ENCODE results near the gene ZEB2.

ZEB2 gene

DNA sequence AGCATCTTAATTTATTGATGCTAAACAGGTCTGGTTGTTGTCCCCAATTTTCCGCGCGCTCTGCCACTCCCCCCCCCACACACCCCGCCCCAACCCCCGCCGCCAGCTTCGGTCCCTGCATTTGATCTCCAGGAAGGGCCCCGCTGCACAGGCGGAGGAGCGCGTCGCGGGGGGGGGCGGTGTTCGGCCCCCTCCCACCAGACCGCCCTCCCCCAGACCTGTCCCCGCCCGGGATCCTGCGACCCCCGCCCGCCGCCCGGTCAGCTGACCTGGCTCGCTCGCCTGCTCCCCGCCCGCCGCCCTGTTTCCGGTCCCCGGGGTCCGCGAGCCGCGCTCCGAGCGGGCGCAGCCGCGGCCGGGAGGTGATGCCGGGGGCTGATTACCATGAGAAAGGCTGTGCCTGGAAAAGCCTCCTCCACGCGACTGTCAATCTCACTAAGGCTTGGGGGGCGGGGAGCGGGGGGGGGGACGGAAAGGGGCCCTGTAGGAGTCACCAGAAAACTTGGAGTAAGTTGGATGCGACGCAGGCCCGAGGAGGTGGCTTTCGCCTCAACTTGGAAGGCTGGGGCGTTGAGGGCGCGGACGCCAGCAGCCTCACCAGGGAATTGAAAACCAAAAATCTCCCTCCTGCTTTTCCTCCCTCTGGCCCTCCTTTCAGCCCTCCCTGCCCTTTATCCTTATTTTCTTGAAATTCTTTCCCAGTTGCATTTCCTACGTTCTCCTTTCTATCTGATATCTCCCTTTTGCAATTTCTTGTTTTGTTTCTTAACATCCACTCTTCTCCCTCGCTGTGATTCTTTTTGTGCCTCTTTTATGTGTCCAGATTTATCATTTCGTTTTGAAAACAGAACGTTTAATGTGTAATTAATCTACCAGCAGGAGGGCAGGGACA is 4.4 kb upstream of the ZEB2 start:
- Histone ChIP-seq H3K36me3 (ENCODE audit: control insufficient read depth, insufficient read depth, low read length) (no peaks in the 10 kb centered on the region), H3K4me3 (ENCODE audit: low read length) (no peak overlapping the region), H3K27me3 (ENCODE audit: control insufficient read depth, insufficient read depth, low read length) (peaks cover 26% of the 10 kb centered on the region), H3K9ac (ENCODE audit: low read length) (peak overlapping the region; percentile 61), H3K4me1 (ENCODE audit: control insufficient read depth, insufficient read depth, low read length) (no peaks in the 10 kb centered on the region), H3K9me3 (ENCODE audit: control insufficient read depth, low read length) (no peaks in the 10 kb centered on the region)

DNA sequence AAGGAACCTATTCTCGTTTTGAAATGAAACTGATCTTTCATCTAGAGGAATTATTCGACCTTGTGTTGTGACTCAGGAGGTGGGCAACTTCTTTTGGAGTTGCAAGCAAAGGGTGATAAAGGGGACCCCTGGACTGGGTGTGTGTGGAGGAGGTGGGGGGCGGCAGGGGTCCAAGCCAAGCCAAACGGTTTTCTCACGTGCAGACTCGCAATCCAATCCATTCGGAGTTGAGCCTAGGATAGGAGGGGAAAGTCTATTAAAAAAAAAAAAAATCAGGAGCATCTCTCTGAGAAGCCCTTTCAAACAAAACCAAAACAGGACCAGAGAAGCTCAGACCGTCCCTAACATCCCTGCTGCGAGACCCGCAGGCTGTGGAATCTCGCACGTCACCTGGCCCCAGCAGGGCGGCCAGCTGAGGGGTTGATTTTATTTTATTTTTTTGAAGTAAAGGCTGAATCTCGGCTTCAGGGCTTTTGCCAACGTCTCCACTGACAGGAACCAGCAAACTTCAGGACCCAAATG is 3.7 kb upstream of the ZEB2 start:
- Histone ChIP-seq H3K36me3 (ENCODE audit: control insufficient read depth, insufficient read depth, low read length) (no peaks in the 10 kb centered on the region), H3K4me1 (ENCODE audit: control insufficient read depth, insufficient read depth, low read length) (no peaks in the 10 kb centered on the region), H3K4me3 (ENCODE audit: low read length) (peak overlapping the region; percentile 25), H3K9ac (ENCODE audit: low read length) (peak overlapping the region; percentile 61), H3K9me3 (ENCODE audit: control insufficient read depth, low read length) (no peaks in the 10 kb centered on the region), H3K27me3 (ENCODE audit: control insufficient read depth, insufficient read depth, low read length) (peaks cover 32% of the 10 kb centered on the region)

DNA sequence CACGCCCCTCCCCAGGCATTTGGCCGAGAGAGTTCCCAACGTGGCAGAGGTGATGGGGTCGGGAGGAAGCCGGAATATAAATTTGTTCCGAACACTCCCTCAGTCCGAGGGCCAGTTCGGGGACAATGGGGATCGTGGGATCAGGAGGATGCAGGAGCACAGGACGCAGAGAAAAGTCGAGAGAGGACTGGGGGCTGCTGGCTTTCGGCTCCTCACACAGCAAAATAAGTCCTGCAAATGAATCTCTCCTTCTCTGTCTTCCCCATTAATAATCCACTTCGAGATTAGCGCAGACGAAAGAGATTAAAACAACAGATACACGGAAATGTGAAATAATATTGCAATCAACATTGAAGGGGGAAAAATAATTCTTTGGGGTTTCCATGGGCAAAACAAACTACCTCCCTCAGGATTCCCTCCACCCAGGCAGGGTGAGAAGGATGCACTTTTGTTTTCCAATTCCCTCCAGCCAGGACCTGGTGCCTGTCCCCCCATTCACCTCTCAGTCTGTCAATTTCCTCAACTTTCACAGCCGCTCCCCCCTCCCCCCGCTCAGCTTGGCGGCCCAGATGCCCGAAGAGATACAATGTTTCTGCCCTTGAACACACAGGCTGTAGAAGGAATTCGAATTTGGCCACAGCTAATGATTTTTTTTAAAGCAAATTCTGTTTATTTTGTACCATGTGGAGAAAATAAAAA is 3.1 kb upstream of the ZEB2 start:
- Histone ChIP-seq H3K4me1 (ENCODE audit: control insufficient read depth, insufficient read depth, low read length) (no peaks in the 10 kb centered on the region), H3K9ac (ENCODE audit: low read length) (peak overlapping the region; percentile 61)

DNA sequence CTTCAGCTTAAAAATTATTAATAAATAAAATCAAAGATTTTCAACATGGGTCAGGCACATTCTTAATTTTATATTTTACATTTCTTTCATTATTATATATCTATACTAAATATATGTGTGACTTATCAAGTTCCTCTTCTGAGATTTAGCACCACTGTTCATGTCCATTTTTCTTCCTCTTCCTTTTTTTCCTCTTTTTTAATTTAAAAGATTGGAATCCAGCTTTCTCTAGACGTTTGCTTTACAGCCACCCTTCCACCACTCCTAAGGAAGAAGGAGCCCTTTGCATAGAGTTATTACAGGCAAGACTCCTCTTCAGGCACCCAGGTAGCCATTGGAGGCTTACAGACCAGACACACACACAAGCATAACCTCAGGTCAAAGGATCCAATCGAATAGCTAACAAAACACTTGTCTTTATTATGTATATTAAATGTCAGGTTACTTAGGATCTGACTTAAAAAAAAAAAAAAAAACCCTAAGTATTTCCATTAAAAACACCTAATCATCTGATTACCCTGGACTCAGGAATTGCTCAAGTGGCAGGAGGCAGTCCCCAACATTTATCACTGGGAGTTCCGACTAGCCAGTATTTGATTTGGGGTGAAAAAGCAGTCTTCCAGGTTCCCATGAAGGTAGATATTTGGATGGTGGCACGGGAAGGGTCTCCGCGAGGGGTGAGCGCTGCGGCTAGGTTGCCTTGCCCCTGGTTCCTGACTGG is 2.4 kb upstream of the ZEB2 start:
- peaks cover 45% of the 10 kb centered on the region for H3K27me3 ChIP-seq (ENCODE audit: control insufficient read depth, insufficient read depth, low read length)
- peak overlapping the region; percentile 37 for H3K9ac ChIP-seq (ENCODE audit: low read length)
- no peaks in the 10 kb centered on the region for H3K9me3 ChIP-seq (ENCODE audit: control insufficient read depth, low read length)
- no peaks in the 10 kb centered on the region for H3K36me3 ChIP-seq (ENCODE audit: control insufficient read depth, insufficient read depth, low read length)
- H3K4me3 ChIP-seq (ENCODE audit: low read length): no peak overlapping the region
- no peaks in the 10 kb centered on the region for H3K4me1 ChIP-seq (ENCODE audit: control insufficient read depth, insufficient read depth, low read length)

More for the DNA sequence above, 3.1 kb upstream of the ZEB2 start:
- Histone ChIP-seq H3K27me3 (ENCODE audit: control insufficient read depth, insufficient read depth, low read length) (peaks cover 38% of the 10 kb centered on the region), H3K4me3 (ENCODE audit: low read length) (no peak overlapping the region), H3K9me3 (ENCODE audit: control insufficient read depth, low read length) (no peaks in the 10 kb centered on the region), H3K36me3 (ENCODE audit: control insufficient read depth, insufficient read depth, low read length) (no peaks in the 10 kb centered on the region)

DNA sequence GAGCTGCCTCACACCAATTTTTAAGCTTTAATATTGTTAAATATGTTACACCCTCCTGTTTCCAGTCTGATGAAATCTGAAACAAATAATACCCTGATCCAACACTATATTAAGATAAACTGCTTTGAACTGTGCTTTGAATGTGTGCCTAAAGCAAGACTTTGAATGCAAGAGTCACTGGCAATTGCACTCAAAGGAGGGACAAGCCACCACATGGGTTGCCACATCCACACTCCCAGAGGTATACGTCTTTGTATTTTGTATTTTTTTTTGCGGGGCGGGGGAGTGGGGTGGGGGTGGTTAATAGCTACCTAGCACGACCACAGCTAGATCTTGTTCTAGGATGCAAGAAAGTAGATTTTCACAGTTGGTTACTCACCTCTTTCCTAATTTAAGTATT is 1.8 kb upstream of the ZEB2 start:
- Histone ChIP-seq H3K9me3 (ENCODE audit: control insufficient read depth, low read length) (no peaks in the 10 kb centered on the region), H3K9ac (ENCODE audit: low read length) (peak overlapping the region; percentile 31), H3K4me1 (ENCODE audit: control insufficient read depth, insufficient read depth, low read length) (no peaks in the 10 kb centered on the region), H3K4me3 (ENCODE audit: low read length) (no peak overlapping the region), H3K27me3 (ENCODE audit: control insufficient read depth, insufficient read depth, low read length) (peaks cover 45% of the 10 kb centered on the region), H3K36me3 (ENCODE audit: control insufficient read depth, insufficient read depth, low read length) (no peaks in the 10 kb centered on the region)

DNA sequence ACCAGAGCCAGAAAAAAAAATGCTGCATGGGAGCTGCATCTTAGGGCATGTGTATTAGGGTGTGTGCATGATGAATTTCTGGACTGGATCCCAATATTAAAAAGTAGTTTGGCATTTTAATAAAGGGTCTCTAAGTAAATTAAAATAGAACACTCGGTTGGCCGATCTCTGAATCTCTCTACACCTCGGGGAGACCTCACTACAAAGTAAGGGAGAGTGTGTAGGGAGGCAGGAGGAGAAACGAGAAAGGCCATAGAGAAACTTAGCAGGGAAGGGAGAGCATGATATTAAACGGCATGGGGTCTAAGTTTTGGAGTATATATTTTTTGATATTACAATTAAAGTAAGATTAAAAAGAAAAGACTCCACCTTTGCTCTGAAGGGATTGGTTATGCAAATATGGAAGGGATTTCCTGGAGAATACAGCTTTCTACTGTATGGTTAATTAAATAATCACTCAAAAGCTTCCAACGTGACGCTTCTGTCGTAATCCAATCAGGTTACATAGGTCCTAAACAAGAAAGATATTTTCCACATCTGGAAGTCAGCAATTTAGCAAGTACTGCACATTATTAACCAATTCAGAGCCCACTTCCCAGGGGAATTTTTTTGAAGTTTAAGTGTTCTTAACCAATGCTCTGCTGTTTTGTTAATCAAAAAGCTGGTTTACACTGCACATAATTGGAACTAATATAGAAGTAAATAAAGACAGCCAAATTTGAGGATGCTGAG is 1.0 kb upstream of the ZEB2 start:
- Histone ChIP-seq H3K9ac (ENCODE audit: low read length) (peak overlapping the region; percentile 31), H3K27me3 (ENCODE audit: control insufficient read depth, insufficient read depth, low read length) (peaks cover 51% of the 10 kb centered on the region), H3K4me3 (ENCODE audit: low read length) (no peak overlapping the region), H3K36me3 (ENCODE audit: control insufficient read depth, insufficient read depth, low read length) (no peaks in the 10 kb centered on the region), H3K4me1 (ENCODE audit: control insufficient read depth, insufficient read depth, low read length) (no peaks in the 10 kb centered on the region), H3K9me3 (ENCODE audit: control insufficient read depth, low read length) (no peaks in the 10 kb centered on the region)

DNA sequence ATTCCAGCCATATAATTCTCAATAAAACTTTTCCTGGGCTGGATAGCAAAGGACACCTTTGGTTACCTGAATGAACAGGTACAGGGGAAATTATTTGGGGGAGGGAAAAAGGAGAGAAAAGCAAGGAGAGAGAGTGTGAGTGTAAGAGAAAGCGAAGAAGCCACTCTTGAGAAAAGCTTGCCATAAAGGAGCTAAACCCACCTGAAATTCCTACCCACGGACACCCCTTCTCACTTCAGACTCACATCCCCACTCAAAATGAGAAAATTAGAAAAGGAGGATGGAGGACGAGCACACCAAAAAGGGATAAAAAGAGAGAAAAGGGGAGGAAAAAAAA is 354 bp downstream of the ZEB2 start:
- no peaks in the 10 kb centered on the region for H3K36me3 ChIP-seq (ENCODE audit: control insufficient read depth, insufficient read depth, low read length)
- no peaks in the 10 kb centered on the region for H3K9me3 ChIP-seq (ENCODE audit: control insufficient read depth, low read length)
- no peak overlapping the region for H3K4me3 ChIP-seq (ENCODE audit: low read length)
- H3K27me3 ChIP-seq (ENCODE audit: control insufficient read depth, insufficient read depth, low read length): peaks cover 65% of the 10 kb centered on the region
- H3K4me1 ChIP-seq (ENCODE audit: control insufficient read depth, insufficient read depth, low read length): no peaks in the 10 kb centered on the region
- H3K9ac ChIP-seq (ENCODE audit: low read length): peak overlapping the region; percentile 58

DNA sequence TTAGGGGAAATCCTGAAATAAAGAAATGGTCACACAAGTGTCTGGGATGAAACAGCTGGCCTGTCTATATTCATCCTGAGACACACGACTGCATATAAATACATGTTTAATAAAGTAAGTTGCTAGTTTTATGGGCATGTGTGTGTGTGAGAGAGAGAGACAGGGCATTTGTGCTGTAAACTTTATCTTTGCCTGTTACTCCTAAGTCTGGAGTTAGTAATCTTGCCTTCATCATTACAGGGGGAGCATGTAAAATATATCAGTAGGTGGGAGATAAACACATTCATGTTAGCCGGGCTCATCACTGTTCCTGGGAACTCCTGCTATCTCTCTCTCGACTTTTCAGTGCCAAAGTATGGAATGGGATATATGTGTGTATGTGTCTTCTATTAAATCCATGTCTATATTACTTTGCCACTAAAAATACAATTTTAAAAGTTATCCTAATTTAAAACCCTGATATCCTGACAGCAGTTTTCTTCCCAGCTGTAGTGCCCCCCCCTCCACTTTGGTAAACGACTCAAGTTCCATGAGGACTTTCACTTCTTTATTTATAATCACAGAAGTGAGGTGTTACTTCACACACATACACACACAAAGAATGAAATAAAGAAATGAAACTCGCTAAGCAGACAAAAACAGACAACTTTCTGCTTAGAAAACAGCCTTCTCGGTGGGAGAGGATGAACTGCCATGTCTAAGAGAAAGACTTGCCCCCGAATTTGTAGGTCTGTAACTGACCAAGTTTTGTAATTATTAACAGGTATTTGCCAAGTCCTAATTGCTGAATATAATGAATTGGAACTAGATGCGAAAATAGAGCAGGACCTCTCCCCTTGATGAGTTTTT is 947 bp downstream of the ZEB2 start:
- H3K9ac ChIP-seq (ENCODE audit: low read length): peak overlapping the region; percentile 58
- no peaks in the 10 kb centered on the region for H3K36me3 ChIP-seq (ENCODE audit: control insufficient read depth, insufficient read depth, low read length)
- H3K27me3 ChIP-seq (ENCODE audit: control insufficient read depth, insufficient read depth, low read length): peaks cover 69% of the 10 kb centered on the region
- no peaks in the 10 kb centered on the region for H3K4me1 ChIP-seq (ENCODE audit: control insufficient read depth, insufficient read depth, low read length)
- no peaks in the 10 kb centered on the region for H3K9me3 ChIP-seq (ENCODE audit: control insufficient read depth, low read length)
- H3K4me3 ChIP-seq (ENCODE audit: low read length): peak overlapping the region; percentile 0

DNA sequence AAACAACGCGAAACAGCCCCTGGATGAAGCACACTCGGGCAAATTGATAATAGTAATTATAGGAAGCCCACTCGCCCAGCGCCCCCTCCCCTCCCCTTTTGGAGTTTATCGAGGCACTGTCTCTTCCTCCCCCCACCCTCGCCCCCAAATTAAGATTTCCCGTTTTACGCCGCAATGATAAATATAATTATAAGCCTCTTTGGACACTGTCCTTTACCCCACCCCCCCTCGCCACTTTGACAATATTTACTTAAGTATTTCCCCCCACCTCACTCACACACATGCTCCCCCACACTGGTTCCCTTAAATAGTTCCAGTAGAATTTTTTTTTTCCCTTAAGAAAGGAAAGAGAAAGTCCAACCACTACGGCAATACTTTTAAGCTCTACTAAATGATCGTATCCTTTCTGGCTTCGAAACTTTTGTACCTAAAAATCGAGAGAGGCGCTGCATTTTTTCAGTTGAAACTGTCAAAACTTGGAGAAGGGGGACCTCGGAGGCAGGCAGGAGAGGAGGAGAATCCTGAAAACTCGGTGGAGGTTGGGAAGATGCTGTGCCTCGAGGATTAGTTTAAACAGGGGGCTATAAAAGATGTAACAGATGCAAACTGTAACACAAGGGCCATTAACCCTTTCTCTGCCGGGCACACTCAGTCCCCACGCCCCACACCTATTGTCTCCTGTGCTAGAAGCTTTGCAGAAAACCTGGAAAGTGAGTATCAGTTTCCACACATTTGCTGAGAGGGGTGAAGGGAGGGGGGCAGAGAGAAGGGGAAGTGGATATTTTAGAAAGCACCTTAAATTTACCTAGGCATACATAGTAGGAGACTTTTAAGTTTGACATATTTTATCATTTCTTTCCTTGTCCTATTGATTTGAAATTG is 1.8 kb downstream of the ZEB2 start:
- Histone ChIP-seq H3K4me1 (ENCODE audit: control insufficient read depth, insufficient read depth, low read length) (no peaks in the 10 kb centered on the region), H3K9me3 (ENCODE audit: control insufficient read depth, low read length) (no peaks in the 10 kb centered on the region), H3K9ac (ENCODE audit: low read length) (peak overlapping the region; percentile 58), H3K36me3 (ENCODE audit: control insufficient read depth, insufficient read depth, low read length) (no peaks in the 10 kb centered on the region), H3K4me3 (ENCODE audit: low read length) (peak overlapping the region; percentile 0), H3K27me3 (ENCODE audit: control insufficient read depth, insufficient read depth, low read length) (peaks cover 70% of the 10 kb centered on the region)

Measured in mucosa of stomach (tissue), 1 donor.